Choroid plexus epithelial cell (primary cell): ENCODE data around the gene TMEM175.
"Not testable (repeated sequence)": the region's sequence is repeated elsewhere in the genome, so short reads cannot be mapped to it uniquely, and the experiment has no call there.

ENCODE experiments used
- DNase-seq: peaks from one replicate; pipeline ENCODE4 v3.0.0-alpha.2; 2010; ENCODE audit warnings: low read depth
- H3K4me3 ChIP-seq: 2 replicates; pipeline ENCODE4 v1.5.1; 2011; ENCODE audit warnings: low read depth, mild to moderate bottlenecking, control low read depth, low read length, moderate library complexity
- CTCF ChIP-seq: conservative IDR thresholded peaks from 2 replicates; pipeline ENCODE4 v1.5.1; 2011; ENCODE audit warnings: low read depth, mild to moderate bottlenecking, control low read depth, inconsistent platforms, low read length, moderate library complexity

The TMEM175 gene

GRCh38 chr4:995311-996026, 63.2 kb downstream of the TMEM175 start:
- TF ChIP-seq CTCF, result peak; percentile 15
- no peak overlapping the region for H3K4me3 ChIP-seq
- DNase-seq, result no peak

- TF ChIP-seq CTCF, result no peak
- H3K4me3 ChIP-seq, result no peak overlapping the region
- no peak for DNase-seq
Observed at GRCh38 chr4:996030-996996, 64.1 kb downstream of the TMEM175 start.

DNA sequence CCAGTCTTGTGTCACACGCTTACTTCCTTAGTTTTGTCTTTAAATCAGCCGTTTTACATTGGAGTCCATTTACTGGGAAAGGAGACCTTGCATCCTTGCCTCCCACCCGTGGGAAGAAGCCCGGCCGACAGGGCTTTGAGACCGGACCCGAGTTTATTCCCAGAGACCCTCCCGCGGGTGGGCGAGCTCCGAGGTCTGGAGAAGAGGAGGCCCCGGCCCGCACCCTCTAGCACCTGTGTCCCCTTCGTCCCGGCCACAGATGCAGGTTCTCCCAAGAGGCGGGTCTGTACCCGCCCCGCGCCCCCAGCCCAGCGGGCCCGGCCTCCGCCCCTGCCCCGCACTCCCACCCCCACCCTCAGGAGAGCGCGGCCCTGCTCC, 64.7 kb downstream of the TMEM175 start:
- no peak for TF ChIP-seq CTCF
- no peak overlapping the region for H3K4me3 ChIP-seq
- no peak for DNase-seq

DNA sequence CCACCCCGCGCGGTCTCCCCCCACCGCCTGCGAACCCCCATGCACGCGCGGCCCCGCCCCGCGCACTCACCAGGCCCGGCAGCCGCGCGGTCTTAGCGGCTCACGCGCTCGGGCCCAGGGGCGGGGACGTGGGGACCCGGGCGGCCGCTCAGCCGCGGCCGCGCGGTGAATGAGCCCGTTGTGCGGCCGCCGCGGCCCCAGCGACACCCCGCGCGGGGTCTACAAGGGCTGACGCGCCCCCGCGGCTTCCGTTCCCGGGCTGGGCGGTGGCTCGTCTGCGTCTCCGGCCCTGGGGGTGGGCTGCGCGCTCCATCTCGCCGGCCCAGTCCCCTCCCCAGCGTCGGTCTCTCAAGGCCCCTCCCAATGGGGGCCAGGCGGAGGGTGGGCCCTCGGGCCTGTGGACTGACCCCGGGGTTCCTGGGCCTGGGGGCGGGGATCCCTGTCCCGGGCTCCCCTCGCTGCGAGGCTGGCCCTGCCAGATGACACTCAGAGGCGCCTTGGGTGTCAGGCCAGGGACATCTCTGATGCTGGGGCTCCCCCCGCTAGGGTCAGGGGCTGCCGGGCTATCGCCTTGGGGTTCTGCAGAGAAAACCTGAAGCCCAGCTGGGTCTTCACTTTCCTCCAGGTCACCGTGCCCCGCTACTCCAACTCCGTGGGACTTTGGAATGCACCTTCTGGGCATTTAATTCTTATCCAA, 65.3 kb downstream of the TMEM175 start:
- TF ChIP-seq CTCF, result no peak
- peak overlapping the region; percentile 32 for H3K4me3 ChIP-seq
- DNase-seq, result no peak

- no peak for DNase-seq
- no peak for TF ChIP-seq CTCF
- H3K4me3 ChIP-seq, result no peak overlapping the region
Observed at GRCh38 chr4:998096-998691, 65.9 kb downstream of the TMEM175 start.

GRCh38 chr4:999240-999863, 67.1 kb downstream of the TMEM175 start:
- not testable (repeated sequence) for H3K4me3 ChIP-seq
- peak; percentile 4 for TF ChIP-seq CTCF

More at GRCh38 chr4:999240-999863, 67.1 kb downstream of the TMEM175 start:
- DNase-seq, result not testable (repeated sequence)
